ENCODE measurements around the gene SNX3.

- no peak for TF ChIP-seq CTCF (IDR thresholded peaks at IDR 0.05)
- TF ChIP-seq POLR2A (IDR thresholded peaks at IDR 0.05), result no peak
Observed at GRCh38 chr6:108180776-108181175, 80.1 kb downstream of the SNX3 start.

Data from adrenal gland (tissue), 5 donors.